Breast epithelium (tissue), 4 donors: Measurements from ENCODE around the gene BCAP31. TPM values are rescaled to one million over a fixed set of nuclear protein-coding genes. Genes with fewer than 3 reads are reported as not detected.

Experiments
- DNase-seq, 2 donors: peaks; one replicate each; pipeline ENCODE4 v3.0.0-alpha.2; 2019; ENCODE audit warnings: low spot score in 2 of 2
- H3K27ac ChIP-seq, 2 donors: fragments of 200-600 bp; sonication (generic) in 1 of 2; one replicate each; pipeline ENCODE4 v1.5.1; 2016 to 2019; ENCODE audit warnings: mild to moderate bottlenecking in 1 of 2
- H3K27me3 ChIP-seq, 2 donors: fragments of 200-600 bp; sonication (generic) in 1 of 2; one replicate each; pipeline versions ENCODE4 v1.5.1 to v1.6.0; 2017 to 2019; ENCODE audit warnings: control low read depth in 1 of 2, mild to moderate bottlenecking in 1 of 2
- H3K36me3 ChIP-seq: fragments of 200-600 bp; one replicate; pipeline ENCODE4 v1.5.1; 2019
- H3K4me1 ChIP-seq, 2 donors: fragments of 200-600 bp; sonication (generic); one replicate each; pipeline ENCODE4 v1.5.1; 2016 to 2019; ENCODE audit warnings: control low read depth in 1 of 2
- H3K4me3 ChIP-seq, 3 donors: fragments of 200-600 bp; sonication (generic); 1 replicate in 2 of 3; 2 replicates in 1 of 3; pipeline ENCODE4 v1.5.1; 2016 to 2019; ENCODE audit warnings: mild to moderate bottlenecking in 3 of 3, moderate library complexity in 2 of 3
- H3K9me3 ChIP-seq, 2 donors: fragments of 200-600 bp; sonication (generic) in 1 of 2; one replicate each; pipeline ENCODE4 v1.5.1; 2016 to 2019; ENCODE audit warnings: control low read depth in 1 of 2
- POLR2A ChIP-seq: fragments of 450-650 bp; IDR thresholded peaks from one replicate; pipeline ENCODE4 v1.6.1; 2016; ENCODE audit warnings: antibody characterized with exemption, mild to moderate bottlenecking, moderate library complexity
- POLR2AphosphoS5 ChIP-seq, 3 donors: sonication (generic); formaldehyde crosslinking; IDR thresholded peaks; one replicate each; pipeline ENCODE4 v1.6.1; 2017; ENCODE audit warnings: antibody characterized with exemption in 3 of 3
- intact Hi-C: fragments of 100-400 bp; cut with DNase I; formaldehyde crosslinking; loops from one replicate; pipeline ENCODE4 v1.15.1; 2023; ENCODE audit warnings: low total_unique reads
- total RNA-seq, 3 donors: library from RNA; depleted of rRNA; stranded (reverse); fragments of >200 nt; gene quantifications; one replicate each; pipeline ENCODE4 v1.1.0, GENCODE V29; 2016
- TF ChIP-seq, protein P1 (sequence below), 3 donors: fragments of 450-650 bp; IDR thresholded peaks; one replicate each; pipeline ENCODE4 v1.5.1; 2016 to 2017; ENCODE audit warnings: antibody characterized with exemption in 3 of 3, mild to moderate bottlenecking in 3 of 3, moderate library complexity in 3 of 3

Gene BCAP31
- total RNA-seq, 3 donors from 2014 or later: 120 to 245 (median 129) TPM

DNA sequence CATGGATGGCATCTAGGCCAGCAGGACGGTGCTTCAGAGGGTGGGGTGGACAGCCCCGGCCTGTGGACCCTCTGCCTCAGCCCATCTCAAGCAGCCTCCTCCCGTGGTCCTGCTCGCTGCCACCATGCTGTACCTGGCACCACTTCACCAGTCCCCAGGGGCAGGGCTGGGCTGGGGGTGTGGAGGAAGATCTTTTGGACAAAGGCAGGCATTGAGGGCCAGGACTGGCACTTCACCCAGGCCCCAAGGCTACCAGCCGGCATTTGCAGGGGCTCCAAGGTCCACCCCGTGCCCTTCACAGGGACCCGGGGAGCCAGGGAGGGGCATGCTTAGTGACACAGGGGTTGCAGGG lies 40.6 kb upstream of the BCAP31 start:
- no peak for DNase-seq
- intact Hi-C loops: loop anchor here (5.0 kb wide), 1 partner anchor 188 kb away; no protein-coding TSS in a partner anchor
- Histone ChIP-seq H3K36me3 (no peaks in the 10 kb centered on the region), H3K4me1 (no peaks in the 10 kb centered on the region), H3K4me3 (peak overlapping the region in 2 of 3 donors; percentile 40 to 56), H3K27me3 (peaks cover 0 to 35% of the 10 kb centered on the region in 2 donors), H3K9me3 (peaks cover 0 to 3% of the 10 kb centered on the region in 2 donors), H3K27ac (peak overlapping the region; percentile 66 to 83)
- TF ChIP-seq POLR2AphosphoS5 (IDR thresholded peaks at IDR 0.05) (no peak), POLR2A (no peak)
- TF ChIP-seq, protein P1, sequence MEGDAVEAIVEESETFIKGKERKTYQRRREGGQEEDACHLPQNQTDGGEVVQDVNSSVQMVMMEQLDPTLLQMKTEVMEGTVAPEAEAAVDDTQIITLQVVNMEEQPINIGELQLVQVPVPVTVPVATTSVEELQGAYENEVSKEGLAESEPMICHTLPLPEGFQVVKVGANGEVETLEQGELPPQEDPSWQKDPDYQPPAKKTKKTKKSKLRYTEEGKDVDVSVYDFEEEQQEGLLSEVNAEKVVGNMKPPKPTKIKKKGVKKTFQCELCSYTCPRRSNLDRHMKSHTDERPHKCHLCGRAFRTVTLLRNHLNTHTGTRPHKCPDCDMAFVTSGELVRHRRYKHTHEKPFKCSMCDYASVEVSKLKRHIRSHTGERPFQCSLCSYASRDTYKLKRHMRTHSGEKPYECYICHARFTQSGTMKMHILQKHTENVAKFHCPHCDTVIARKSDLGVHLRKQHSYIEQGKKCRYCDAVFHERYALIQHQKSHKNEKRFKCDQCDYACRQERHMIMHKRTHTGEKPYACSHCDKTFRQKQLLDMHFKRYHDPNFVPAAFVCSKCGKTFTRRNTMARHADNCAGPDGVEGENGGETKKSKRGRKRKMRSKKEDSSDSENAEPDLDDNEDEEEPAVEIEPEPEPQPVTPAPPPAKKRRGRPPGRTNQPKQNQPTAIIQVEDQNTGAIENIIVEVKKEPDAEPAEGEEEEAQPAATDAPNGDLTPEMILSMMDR (IDR thresholded peaks at IDR 0.05): no peak

DNA sequence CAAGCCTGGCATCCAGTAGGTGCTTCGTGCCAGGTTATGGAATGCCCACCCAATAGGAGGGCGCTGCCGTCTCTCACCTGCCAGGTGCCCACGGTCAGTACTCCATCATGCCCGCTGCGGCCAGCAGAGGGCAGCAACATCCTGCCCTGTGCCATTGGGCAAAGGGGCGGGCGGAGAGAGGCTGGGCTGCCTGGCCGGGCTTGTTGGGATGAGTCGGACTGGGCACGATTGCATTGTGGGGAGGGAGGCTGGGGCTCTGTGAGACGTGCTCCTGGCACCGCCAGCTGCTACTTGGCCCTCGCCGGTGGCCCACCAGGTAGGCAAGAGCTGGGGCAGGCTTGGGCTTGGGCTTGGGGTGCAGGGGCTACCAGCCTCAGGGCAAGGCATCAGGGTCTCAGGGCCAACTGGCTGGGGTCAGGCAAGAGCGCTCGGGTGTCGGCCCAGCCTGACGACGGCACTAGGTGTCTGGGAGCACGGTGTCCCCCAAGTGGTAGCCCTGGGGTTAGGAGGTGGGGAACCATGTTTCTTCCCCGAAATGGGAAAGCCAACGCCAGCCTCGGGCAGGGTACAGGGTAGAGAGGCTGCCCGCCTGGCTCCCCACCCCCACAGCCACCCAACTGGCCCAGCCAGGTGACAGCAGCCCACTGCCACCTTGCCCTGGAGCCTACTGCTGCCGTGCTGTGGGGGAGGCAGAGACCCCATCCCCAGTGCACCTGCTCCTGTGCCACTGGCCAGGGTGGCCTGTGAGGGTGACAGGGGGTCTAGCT lies 40.0 kb upstream of the BCAP31 start, which contains the start of gene PLXNB3:
TSS of gene PLXNB3 (plus strand) at position 261 of the 767 bp plus-strand sequence. CDS start 1,287 bp downstream, outside the sequence.
- Histone ChIP-seq H3K4me3 (peak within 1 kb of the TSS in 2 of 3 donors; percentile 40 to 56), H3K4me1 (no peaks in the 10 kb centered on the region), H3K27ac (peak within 1 kb of the TSS; percentile 66 to 83), H3K9me3 (peaks cover 0 to 3% of the 10 kb centered on the region in 2 donors), H3K36me3 (no peaks in the 10 kb centered on the region), H3K27me3 (peaks cover 0 to 29% of the 10 kb centered on the region in 2 donors)
- TF ChIP-seq POLR2A (no peak), POLR2AphosphoS5 (IDR thresholded peaks at IDR 0.05) (peak in 1 of 3 donors; percentile 48)
- TF ChIP-seq, protein P1 (IDR thresholded peaks at IDR 0.05): peak; percentile 64 to 87 (median 80)
- peak; percentile 78 to 87 for DNase-seq
- intact Hi-C loops: loop anchor here (5.0 kb wide), 1 partner anchor 188 kb away; no protein-coding TSS in a partner anchor

DNA sequence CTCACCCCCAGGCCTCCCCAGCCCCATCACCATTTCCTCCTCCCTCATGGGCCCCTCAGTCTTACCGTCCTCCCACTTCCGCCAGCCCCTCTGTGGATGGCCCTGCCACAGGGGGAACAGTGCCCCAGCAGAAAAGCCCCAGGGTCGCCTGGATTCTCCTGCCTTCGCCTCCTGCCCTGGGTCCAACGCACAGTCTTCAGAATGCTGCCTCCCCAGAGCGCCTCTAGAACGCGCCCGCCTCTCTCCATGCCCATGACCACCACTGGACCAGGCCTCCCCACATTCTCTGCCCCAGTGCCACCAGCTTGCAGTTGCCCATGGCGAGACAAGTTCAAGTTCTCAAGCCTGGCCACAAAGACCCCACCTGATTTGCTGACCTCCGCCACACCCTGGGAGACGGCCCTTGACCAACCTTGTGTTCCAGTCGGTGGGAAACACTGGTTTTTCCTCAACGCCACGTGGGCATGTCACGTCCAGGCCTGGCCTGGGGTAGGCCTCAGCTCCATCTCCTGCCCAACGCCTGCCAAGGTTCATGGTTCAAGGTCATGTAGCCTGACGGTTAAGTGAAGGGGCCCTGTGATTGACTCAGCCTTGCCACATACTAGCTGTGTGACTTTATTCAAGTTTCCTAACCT lies 39.2 kb upstream of the BCAP31 start:
- TF ChIP-seq POLR2AphosphoS5 (IDR thresholded peaks at IDR 0.05): no peak
- TF ChIP-seq, protein P1 (IDR thresholded peaks at IDR 0.05): no peak
- no peak for TF ChIP-seq POLR2A

DNA sequence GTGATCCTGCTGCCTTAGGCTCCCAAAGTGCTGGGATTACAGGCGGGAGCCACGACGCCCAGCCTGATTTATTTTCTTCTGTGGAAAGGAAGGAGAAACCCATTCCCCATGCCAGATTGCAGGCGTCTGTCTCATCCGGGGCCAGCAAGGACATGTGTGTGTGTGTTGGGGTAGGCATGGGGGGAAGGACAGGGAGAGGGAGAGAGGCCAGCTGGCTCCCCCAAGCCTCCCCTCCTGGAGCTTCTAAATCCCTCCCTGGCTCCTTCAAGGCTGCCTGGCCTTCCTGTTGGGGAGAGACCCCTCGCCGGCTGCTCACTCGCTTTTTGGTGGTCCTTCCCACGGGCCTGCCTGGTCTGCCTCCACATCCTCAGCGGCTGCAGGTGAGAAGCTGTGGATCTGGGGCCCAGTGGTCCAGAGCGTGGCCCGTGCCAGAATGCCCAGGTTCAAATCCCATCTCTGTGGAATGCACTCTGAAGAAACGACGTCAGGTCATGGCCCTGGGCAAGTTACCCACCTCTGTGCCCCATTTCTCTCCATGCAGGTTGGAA lies 38.5 kb upstream of the BCAP31 start:
- Histone ChIP-seq H3K4me3 (no peak overlapping the region), H3K4me1 (no peaks in the 10 kb centered on the region), H3K27ac (no peak overlapping the region), H3K27me3 (peaks cover 0 to 18% of the 10 kb centered on the region in 2 donors), H3K36me3 (no peaks in the 10 kb centered on the region), H3K9me3 (peaks cover 0 to 3% of the 10 kb centered on the region in 2 donors)
- TF ChIP-seq POLR2A (no peak), POLR2AphosphoS5 (IDR thresholded peaks at IDR 0.05) (no peak)
- TF ChIP-seq, protein P1 (IDR thresholded peaks at IDR 0.05): no peak
- DNase-seq: no peak
- intact Hi-C loops: loop anchor here (5.0 kb wide), 1 partner anchor 190 kb away; no protein-coding TSS in a partner anchor

More for the DNA sequence above, 39.2 kb upstream of the BCAP31 start:
- intact Hi-C loops: loop anchor here (5.0 kb wide), 1 partner anchor 189 kb away; no protein-coding TSS in a partner anchor
- no peaks in the 10 kb centered on the region for H3K36me3 ChIP-seq
- H3K9me3 ChIP-seq: peaks cover 0 to 3% of the 10 kb centered on the region in 2 donors
- H3K27me3 ChIP-seq: peaks cover 0 to 24% of the 10 kb centered on the region in 2 donors
- no peaks in the 10 kb centered on the region for H3K4me1 ChIP-seq
- no peak for DNase-seq
- no peak overlapping the region for H3K27ac ChIP-seq
- no peak overlapping the region for H3K4me3 ChIP-seq
